Ascending aorta (tissue), 2 donors: ENCODE data around the gene IRX5. TPM values are rescaled to one million over a fixed set of nuclear protein-coding genes. Genes with fewer than 3 reads are reported as not detected.

Experiments used
- DNase-seq, 2 donors: peaks; one replicate each; pipeline ENCODE4 v3.0.0-alpha.2; 2019; ENCODE audit warnings: low spot score in 2 of 2
- H3K27ac ChIP-seq, 2 donors: fragments of 200-600 bp; sonication (generic); one replicate each; pipeline ENCODE4 v1.5.1; 2016 to 2017; ENCODE audit warnings: mild to moderate bottlenecking in 1 of 2
- H3K27me3 ChIP-seq: fragments of 200-600 bp; sonication (generic); one replicate; pipeline ENCODE4 v1.5.1; 2017
- H3K36me3 ChIP-seq, 2 donors: fragments of 200-600 bp; sonication (generic); one replicate each; pipeline ENCODE4 v1.5.1; 2016
- H3K4me1 ChIP-seq, 2 donors: fragments of 200-600 bp; sonication (generic); one replicate each; pipeline ENCODE4 v1.5.1; 2016 to 2017; ENCODE audit warnings: mild to moderate bottlenecking in 1 of 2
- H3K4me3 ChIP-seq, 2 donors: fragments of 200-600 bp; sonication (generic); one replicate each; pipeline ENCODE4 v1.5.1; 2016 to 2017; ENCODE audit warnings: mild to moderate bottlenecking in 1 of 2
- H3K9me3 ChIP-seq, 2 donors: fragments of 200-600 bp; sonication (generic); one replicate each; pipeline ENCODE4 v1.5.1; 2016
- intact Hi-C: fragments of 100-400 bp; cut with DNase I; formaldehyde crosslinking; loops from one replicate; pipeline ENCODE4 v1.15.1; 2023
- total RNA-seq: library from RNA; depleted of rRNA; stranded (reverse); fragments of >200 nt; gene quantifications from one replicate; pipeline ENCODE4 v1.1.0, GENCODE V29; 2016
- TF ChIP-seq, protein P1 (sequence below), 3 experiments: fragments of 200-600 bp in 2 of 3; fragments of 450-650 bp in 1 of 3; sonication (generic) in 2 of 3; IDR thresholded peaks; one replicate each; pipeline ENCODE4 v1.5.1; 2016 to 2019; ENCODE audit warnings: antibody characterized with exemption in 3 of 3, mild to moderate bottlenecking in 1 of 3, moderate library complexity in 1 of 3

The IRX5 gene
- total RNA-seq, 1 donor from 2014 or later = not detected

DNA sequence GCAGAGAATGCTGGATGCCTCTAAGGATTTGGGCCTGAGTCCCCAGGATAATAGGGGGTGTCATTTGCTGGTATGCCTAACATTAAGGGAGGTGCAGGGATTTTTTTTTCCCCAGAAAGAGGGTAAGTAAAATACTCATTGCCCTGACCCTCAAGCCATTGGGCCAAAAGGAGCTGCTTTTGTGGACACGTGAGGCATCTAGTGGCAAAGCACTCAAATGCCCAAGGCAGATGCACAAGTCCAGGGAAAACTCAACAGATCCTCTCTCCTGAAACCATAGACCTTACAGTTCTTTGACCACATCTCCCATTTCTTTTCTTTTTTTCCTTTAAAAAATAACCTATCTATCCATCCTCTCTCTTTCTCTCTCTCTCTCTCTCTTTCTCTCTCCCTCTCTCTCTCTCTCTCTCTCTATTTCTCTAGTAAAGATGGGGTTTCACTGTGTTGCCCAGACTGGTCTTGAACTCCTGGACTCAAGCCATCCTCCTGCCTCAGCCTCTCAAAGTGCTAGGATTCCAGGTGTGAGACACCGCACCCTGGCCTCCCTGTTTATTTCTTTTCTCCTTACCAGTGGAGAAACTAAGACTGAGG is 11.8 kb downstream of the IRX5 start:
- H3K36me3 ChIP-seq = no peaks in the 10 kb centered on the region
- intact Hi-C loops = no loop called here
- H3K4me1 ChIP-seq = peaks cover 0 to 6% of the 10 kb centered on the region in 2 donors
- H3K27me3 ChIP-seq = no peaks in the 10 kb centered on the region
- no peak overlapping the region for H3K27ac ChIP-seq
- H3K4me3 ChIP-seq = no peak overlapping the region
- DNase-seq = no peak
- H3K9me3 ChIP-seq = no peaks in the 10 kb centered on the region
- TF ChIP-seq, protein P1, sequence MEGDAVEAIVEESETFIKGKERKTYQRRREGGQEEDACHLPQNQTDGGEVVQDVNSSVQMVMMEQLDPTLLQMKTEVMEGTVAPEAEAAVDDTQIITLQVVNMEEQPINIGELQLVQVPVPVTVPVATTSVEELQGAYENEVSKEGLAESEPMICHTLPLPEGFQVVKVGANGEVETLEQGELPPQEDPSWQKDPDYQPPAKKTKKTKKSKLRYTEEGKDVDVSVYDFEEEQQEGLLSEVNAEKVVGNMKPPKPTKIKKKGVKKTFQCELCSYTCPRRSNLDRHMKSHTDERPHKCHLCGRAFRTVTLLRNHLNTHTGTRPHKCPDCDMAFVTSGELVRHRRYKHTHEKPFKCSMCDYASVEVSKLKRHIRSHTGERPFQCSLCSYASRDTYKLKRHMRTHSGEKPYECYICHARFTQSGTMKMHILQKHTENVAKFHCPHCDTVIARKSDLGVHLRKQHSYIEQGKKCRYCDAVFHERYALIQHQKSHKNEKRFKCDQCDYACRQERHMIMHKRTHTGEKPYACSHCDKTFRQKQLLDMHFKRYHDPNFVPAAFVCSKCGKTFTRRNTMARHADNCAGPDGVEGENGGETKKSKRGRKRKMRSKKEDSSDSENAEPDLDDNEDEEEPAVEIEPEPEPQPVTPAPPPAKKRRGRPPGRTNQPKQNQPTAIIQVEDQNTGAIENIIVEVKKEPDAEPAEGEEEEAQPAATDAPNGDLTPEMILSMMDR (IDR thresholded peaks at IDR 0.05) = no peak

DNA sequence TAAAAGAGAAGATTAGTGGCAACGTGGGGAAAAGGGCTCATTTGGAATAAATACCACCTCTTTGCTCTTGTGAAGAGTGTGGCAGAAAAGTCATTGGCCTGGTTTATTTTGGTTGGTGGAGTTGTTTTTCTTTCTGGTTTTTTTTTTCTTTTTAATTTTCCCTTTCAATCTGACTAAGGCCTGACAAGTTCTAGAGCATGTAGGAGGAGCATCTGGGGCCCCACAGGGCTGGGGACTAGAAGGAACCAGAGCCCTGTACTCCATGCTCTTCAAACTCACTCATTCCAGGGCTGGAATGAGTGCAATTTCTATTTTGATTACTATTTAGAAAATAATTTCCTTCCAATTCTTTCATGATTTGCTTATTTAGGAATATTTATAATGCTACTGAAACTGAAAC is 13.3 kb downstream of the IRX5 start:
- no peak for DNase-seq
- H3K36me3 ChIP-seq = no peaks in the 10 kb centered on the region
- no peak overlapping the region for H3K27ac ChIP-seq
- H3K4me1 ChIP-seq = no peaks in the 10 kb centered on the region
- no peak overlapping the region for H3K4me3 ChIP-seq
- no peaks in the 10 kb centered on the region for H3K27me3 ChIP-seq
- H3K9me3 ChIP-seq = no peaks in the 10 kb centered on the region
- intact Hi-C loops = no loop called here
- TF ChIP-seq, protein P1 (IDR thresholded peaks at IDR 0.05) = no peak

DNA sequence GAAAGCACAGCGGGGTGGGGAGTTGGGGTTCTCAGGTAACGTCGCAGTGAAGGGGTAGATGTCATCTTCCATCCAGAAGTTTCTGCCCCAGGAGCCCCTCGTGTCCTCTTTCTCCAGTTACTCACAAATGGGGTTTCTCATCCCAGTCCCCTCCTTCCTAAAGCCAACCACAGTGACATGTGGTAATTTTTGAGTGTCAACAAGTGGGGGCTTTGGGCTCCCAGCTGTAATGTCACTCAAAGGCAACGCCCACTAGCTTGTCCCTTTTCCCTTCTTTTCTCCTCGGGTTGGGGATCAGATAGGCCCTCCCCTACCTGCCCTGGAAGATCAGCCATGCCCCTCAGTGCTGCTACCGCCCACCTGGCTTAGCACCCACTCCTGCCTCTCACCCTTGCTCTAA is 14.4 kb downstream of the IRX5 start:
- H3K27me3 ChIP-seq = no peaks in the 10 kb centered on the region
- TF ChIP-seq, protein P1 (IDR thresholded peaks at IDR 0.05) = no peak
- H3K27ac ChIP-seq = no peak overlapping the region
- H3K9me3 ChIP-seq = no peaks in the 10 kb centered on the region
- no peaks in the 10 kb centered on the region for H3K36me3 ChIP-seq
- DNase-seq = no peak
- intact Hi-C loops = no loop called here
- H3K4me3 ChIP-seq = no peak overlapping the region
- no peaks in the 10 kb centered on the region for H3K4me1 ChIP-seq

DNA sequence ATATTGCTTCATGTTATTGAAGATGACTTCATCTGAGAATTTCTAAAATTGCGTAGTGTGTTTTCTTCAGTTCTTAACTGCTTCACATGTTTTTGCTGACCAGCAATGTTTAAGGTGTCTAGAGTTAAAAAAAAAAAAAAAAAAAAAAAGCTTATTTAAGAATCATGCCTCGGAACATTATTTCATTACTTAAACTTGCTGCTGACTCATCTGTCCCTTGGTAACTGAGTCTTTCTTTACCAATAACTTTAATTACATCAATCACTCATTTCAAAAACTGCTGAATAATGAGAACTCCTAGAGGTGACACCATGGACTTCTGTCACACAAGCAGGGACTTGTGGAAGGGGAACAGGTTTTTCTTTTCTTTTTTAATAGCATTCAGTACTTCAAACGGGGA is 16.2 kb downstream of the IRX5 start:
- Histone ChIP-seq H3K36me3 (no peaks in the 10 kb centered on the region), H3K27me3 (no peaks in the 10 kb centered on the region), H3K9me3 (no peaks in the 10 kb centered on the region), H3K4me3 (no peak overlapping the region), H3K27ac (no peak overlapping the region), H3K4me1 (no peaks in the 10 kb centered on the region)
- TF ChIP-seq, protein P1 (IDR thresholded peaks at IDR 0.05) = no peak
- intact Hi-C loops = no loop called here
- no peak for DNase-seq

DNA sequence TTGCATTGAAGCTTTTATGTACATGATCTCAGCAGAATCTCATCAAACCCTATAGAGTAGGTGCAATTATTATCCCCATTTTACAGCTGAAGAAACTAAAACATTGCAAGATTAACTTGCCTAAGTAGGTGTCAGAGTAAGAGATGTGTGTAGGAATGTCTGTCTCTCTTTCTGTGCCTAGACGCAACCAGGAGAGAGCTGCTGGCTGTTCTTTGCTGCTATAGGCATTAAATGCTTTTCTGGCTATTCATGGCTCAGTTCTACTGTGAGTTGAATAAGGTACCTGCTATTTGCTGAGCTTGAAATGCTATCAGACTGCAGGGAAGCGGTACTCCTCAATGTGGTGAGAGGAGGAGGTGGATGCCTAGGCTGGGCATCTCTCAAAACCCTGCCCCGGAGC is 17.0 kb downstream of the IRX5 start:
- no peaks in the 10 kb centered on the region for H3K36me3 ChIP-seq
- no peak overlapping the region for H3K27ac ChIP-seq
- TF ChIP-seq, protein P1 (IDR thresholded peaks at IDR 0.05) = no peak
- H3K9me3 ChIP-seq = no peaks in the 10 kb centered on the region
- H3K4me1 ChIP-seq = no peaks in the 10 kb centered on the region
- intact Hi-C loops = no loop called here
- no peak for DNase-seq
- no peak overlapping the region for H3K4me3 ChIP-seq
- H3K27me3 ChIP-seq = no peaks in the 10 kb centered on the region

DNA sequence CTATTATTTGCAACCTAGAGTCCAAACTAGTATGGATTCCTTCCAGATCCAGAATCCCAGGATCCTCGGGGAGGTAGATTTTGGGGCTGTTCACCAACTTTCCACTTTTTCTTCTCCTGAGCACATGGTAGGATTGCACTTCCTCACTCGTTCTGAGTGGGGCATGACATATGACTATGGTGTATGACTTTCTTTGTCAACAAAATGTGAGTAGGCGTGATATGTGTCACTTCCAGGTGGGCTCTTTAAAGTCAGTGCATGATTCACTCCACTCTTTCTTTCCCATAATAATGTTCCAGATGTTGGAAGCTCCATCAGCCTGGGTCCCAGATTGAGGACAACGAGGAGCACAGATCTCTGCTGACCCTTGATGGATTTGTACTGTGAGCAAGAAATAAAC is 21.5 kb downstream of the IRX5 start:
- intact Hi-C loops = no loop called here
- no peak overlapping the region for H3K27ac ChIP-seq
- no peaks in the 10 kb centered on the region for H3K4me1 ChIP-seq
- H3K36me3 ChIP-seq = no peaks in the 10 kb centered on the region
- TF ChIP-seq, protein P1 (IDR thresholded peaks at IDR 0.05) = no peak
- no peak for DNase-seq
- H3K9me3 ChIP-seq = no peaks in the 10 kb centered on the region
- H3K27me3 ChIP-seq = no peaks in the 10 kb centered on the region
- H3K4me3 ChIP-seq = no peak overlapping the region
